PC-9 (cell line): Measurements from ENCODE around the gene AFAP1L1. TPM values are rescaled to one million over a fixed set of nuclear protein-coding genes. Genes with fewer than 3 reads are reported as not detected.

ENCODE experiments used
- BruUV-seq: library from RNA; stranded (reverse); fragments of 400-500 nt; replicated peaks from 2 replicates; lab custom pipeline; 2021; lab: Mats Ljungman, UMichigan
- CTCF ChIA-PET: fragments of 300-600 bp; sonication (Branson Sonifier 250); formaldehyde crosslinking; loops from one replicate; lab custom pipeline; 2022; ENCODE audit warnings: antibody characterized with exemption; lab: Charles Lee
- POLR2A ChIA-PET: fragments of 300-600 bp; sonication (Branson Sonifier 250); formaldehyde crosslinking; loops from one replicate; lab custom pipeline; 2022; ENCODE audit warnings: antibody characterized with exemption; ENCODE audit not compliant: unreplicated experiment; lab: Charles Lee
- DNase-seq, 2 experiments: peaks; one replicate each; pipeline versions ENCODE4 v3.0.0 to v3.0.0-alpha.2; 2015 to 2022; ENCODE audit warnings: mixed read lengths in 1 of 2
- H2AFZ ChIP-seq: fragments of 200-600 bp; sonication (generic); 2 replicates; pipeline ENCODE4 v1.8.1; 2017; ENCODE audit warnings: antibody characterized with exemption
- H3F3A ChIP-seq: fragments of 200-600 bp; sonication (generic); 2 replicates; pipeline ENCODE4 v1.8.1; 2017; ENCODE audit warnings: antibody characterized with exemption, mild to moderate bottlenecking, low read depth; ENCODE audit not compliant: insufficient read depth
- H3K27ac ChIP-seq: fragments of 200-600 bp; sonication (generic); 2 replicates; pipeline ENCODE4 v1.6.1; 2016; ENCODE audit warnings: mixed run types
- H3K27me3 ChIP-seq: fragments of 200-600 bp; sonication (generic); 2 replicates; pipeline ENCODE4 v1.6.1; 2016; ENCODE audit warnings: low read depth, mixed run types; ENCODE audit not compliant: insufficient read depth
- H3K36me3 ChIP-seq: fragments of 200-600 bp; sonication (generic); 2 replicates; pipeline ENCODE4 v1.6.1; 2016; ENCODE audit warnings: low read depth, mixed run types
- H3K4me1 ChIP-seq: fragments of 200-600 bp; sonication (generic); replicated peaks from 2 replicates; pipeline ENCODE4 v1.6.1; 2016; ENCODE audit warnings: mixed run types; ENCODE audit not compliant: insufficient read depth
- H3K4me2 ChIP-seq: fragments of 200-600 bp; sonication (generic); 2 replicates; pipeline ENCODE4 v1.6.1; 2017; ENCODE audit warnings: mixed run types
- H3K4me3 ChIP-seq: fragments of 200-600 bp; sonication (generic); 2 replicates; pipeline ENCODE4 v1.6.1; 2016; ENCODE audit warnings: mixed run types
- H3K79me2 ChIP-seq: fragments of 200-600 bp; sonication (generic); 2 replicates; pipeline ENCODE4 v1.6.1; 2017; ENCODE audit warnings: low read depth, mixed run types
- H3K9me2 ChIP-seq: fragments of 200-600 bp; sonication (generic); 2 replicates; pipeline ENCODE4 v1.8.1; 2017; ENCODE audit warnings: mild to moderate bottlenecking; ENCODE audit not compliant: insufficient read depth
- H3K9me3 ChIP-seq: fragments of 200-600 bp; sonication (generic); 2 replicates; pipeline ENCODE4 v1.8.1; 2016; ENCODE audit warnings: low read depth; ENCODE audit not compliant: insufficient read depth
- H4K20me1 ChIP-seq: fragments of 200-600 bp; sonication (generic); 2 replicates; pipeline ENCODE4 v1.8.1; 2017; ENCODE audit not compliant: insufficient read depth
- EZH2 ChIP-seq: fragments of 200-600 bp; sonication (generic); IDR thresholded peaks from 2 replicates; pipeline ENCODE4 v1.8.0; 2017; ENCODE audit warnings: antibody characterized with exemption, low read depth
- intact Hi-C: fragments of 100-400 bp; cut with micrococcal nuclease; formaldehyde crosslinking; loops from one replicate; pipeline ENCODE4 v1.10.0; 2022; ENCODE audit not compliant: unreplicated experiment
- total RNA-seq: library from RNA; stranded (reverse); gene quantifications from 2 replicates; pipeline ENCODE4 v1.2.3, GENCODE V29; 2021
- TF ChIP-seq, protein P1 (sequence below): fragments of 200-600 bp; sonication (generic); conservative IDR thresholded peaks from 2 replicates; pipeline ENCODE4 v1.6.1; 2017; ENCODE audit warnings: mixed run types, antibody characterized with exemption, mild to moderate bottlenecking, moderate library complexity

AFAP1L1 gene
- total RNA-seq, 1 experiment from 2014 or later: 9.6 TPM

DNA sequence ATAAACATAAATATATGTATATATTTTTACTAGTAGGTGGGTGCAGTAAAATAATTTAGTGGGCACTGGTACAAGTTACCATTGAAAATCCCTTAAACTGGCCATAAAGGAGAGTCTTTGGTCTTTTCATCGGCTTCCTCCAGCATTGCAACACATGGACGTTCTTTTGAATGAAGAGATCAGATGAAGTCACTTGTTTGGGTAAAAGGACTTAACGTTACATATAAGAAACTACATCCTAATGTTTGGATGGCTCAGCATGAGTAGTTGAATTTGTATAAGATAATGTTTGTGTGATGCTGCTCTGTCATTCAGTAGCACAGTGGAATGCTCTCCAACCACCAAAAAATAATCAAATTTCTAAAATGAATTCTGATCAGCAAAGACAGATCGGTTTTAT lies 31.6 kb downstream of the AFAP1L1 start:
- BruUV-seq: no TSS peak
- Histone ChIP-seq H3F3A (no peaks in the 10 kb centered on the region), H3K9me2 (no peaks in the 10 kb centered on the region), H3K36me3 (peaks cover 4% of the 10 kb centered on the region; the same call in 1 of the 2 replicates), H4K20me1 (no peaks in the 10 kb centered on the region), H3K9me3 (no peaks in the 10 kb centered on the region), H3K4me1 (no peaks in the 10 kb centered on the region), H3K27ac (no peak overlapping the region), H3K4me2 (no peak overlapping the region), H3K4me3 (no peak overlapping the region), H3K27me3 (no peaks in the 10 kb centered on the region), H2AFZ (no peak overlapping the region), H3K79me2 (no peaks in the 10 kb centered on the region)
- POLR2A ChIA-PET: no interaction called here
- no peak for TF ChIP-seq EZH2
- TF ChIP-seq, protein P1, sequence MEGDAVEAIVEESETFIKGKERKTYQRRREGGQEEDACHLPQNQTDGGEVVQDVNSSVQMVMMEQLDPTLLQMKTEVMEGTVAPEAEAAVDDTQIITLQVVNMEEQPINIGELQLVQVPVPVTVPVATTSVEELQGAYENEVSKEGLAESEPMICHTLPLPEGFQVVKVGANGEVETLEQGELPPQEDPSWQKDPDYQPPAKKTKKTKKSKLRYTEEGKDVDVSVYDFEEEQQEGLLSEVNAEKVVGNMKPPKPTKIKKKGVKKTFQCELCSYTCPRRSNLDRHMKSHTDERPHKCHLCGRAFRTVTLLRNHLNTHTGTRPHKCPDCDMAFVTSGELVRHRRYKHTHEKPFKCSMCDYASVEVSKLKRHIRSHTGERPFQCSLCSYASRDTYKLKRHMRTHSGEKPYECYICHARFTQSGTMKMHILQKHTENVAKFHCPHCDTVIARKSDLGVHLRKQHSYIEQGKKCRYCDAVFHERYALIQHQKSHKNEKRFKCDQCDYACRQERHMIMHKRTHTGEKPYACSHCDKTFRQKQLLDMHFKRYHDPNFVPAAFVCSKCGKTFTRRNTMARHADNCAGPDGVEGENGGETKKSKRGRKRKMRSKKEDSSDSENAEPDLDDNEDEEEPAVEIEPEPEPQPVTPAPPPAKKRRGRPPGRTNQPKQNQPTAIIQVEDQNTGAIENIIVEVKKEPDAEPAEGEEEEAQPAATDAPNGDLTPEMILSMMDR: no peak
- intact Hi-C loops: no loop called here
- CTCF ChIA-PET: no interaction called here
- DNase-seq: no peak

DNA sequence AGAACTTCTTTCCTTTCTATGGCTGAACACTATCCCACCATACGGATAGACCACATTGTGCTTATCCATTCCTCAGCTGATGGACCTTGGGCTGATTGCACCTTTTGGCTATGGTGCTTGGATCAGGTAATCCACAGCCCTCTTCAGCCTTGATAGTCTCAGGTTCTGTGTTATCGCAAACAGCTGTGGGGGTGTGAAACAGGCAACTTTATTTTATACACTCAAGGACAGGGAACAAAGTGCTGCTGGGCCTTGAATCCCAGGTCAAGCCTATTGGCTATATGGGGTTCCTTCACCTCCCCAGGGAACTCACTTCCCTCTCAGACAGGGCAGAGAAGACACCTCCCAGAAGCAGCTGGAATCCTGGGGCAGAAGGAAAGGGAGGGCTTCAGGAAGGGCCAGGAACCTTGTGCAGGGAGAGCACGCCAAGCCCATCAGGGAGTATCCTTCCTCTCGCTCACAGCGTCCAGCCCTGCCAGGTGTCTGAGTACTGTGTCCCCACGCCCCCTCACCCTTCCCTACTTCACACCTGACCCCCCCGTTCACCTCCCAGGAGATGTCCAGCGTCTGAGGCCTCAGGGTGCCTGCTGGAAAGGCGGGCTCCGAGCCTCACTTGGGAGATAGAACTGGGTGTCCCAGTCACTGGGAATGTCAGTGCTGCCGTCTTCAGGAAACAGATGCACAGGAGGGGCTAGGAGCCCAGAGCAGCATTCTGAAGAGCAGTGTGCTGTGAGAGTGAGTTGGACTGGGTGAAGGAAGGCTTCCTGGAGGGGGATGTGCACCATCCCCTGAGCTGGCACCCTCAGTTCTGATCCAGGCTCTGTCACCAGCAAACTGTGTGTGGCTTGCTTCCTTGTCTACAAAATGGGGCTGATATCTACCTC lies 32.8 kb downstream of the AFAP1L1 start:
- DNase-seq: no peak
- no peaks in the 10 kb centered on the region for H3K79me2 ChIP-seq
- no peaks in the 10 kb centered on the region for H3K4me1 ChIP-seq
- peaks cover 4% of the 10 kb centered on the region; the same call in 1 of the 2 replicates for H3K36me3 ChIP-seq
- intact Hi-C loops: no loop called here
- H3F3A ChIP-seq: no peaks in the 10 kb centered on the region
- POLR2A ChIA-PET: no interaction called here
- no peak overlapping the region for H3K4me2 ChIP-seq
- H3K27ac ChIP-seq: no peak overlapping the region
- CTCF ChIA-PET: no interaction called here
- H2AFZ ChIP-seq: no peak overlapping the region
- H4K20me1 ChIP-seq: no peaks in the 10 kb centered on the region
- no peak for TF ChIP-seq EZH2
- TF ChIP-seq, protein P1: no peak
- BruUV-seq: no TSS peak
- no peaks in the 10 kb centered on the region for H3K27me3 ChIP-seq
- H3K4me3 ChIP-seq: no peak overlapping the region
- no peaks in the 10 kb centered on the region for H3K9me2 ChIP-seq
- no peaks in the 10 kb centered on the region for H3K9me3 ChIP-seq

DNA sequence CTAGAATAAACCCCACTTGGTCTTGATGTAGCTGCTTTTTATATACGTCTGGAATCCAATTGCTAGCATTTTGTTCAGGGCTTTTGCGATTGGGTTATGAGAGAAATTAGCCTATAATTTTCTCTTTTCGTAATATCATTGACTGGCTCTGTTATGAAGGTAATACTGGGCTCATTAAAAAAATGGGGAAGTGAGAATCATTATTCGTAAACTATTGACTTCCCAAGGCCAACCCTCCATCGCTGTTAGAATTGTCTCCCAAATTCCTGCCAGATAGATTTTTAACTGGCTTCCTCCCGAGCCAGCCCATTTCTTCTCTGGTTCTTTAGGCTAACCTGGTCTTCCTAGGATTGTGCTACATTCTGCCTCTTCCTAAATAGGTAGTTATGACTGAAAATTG lies 37.7 kb downstream of the AFAP1L1 start:
- intact Hi-C loops: no loop called here
- 0 out of 2 replicates have a peak, but pooled peaks cover under 1% of the 10 kb centered on the region for H3F3A ChIP-seq
- H2AFZ ChIP-seq: no peak overlapping the region
- TF ChIP-seq, protein P1: no peak
- no peak for TF ChIP-seq EZH2
- no peaks in the 10 kb centered on the region for H3K27me3 ChIP-seq
- no peaks in the 10 kb centered on the region for H3K4me1 ChIP-seq
- no peak overlapping the region for H3K4me2 ChIP-seq
- ChIA-PET POLR2A (interaction anchor here (0.7 kb wide), 1 partner anchor 863 kb away, joined by 6 read pairs; no protein-coding TSS in a partner anchor), CTCF (interaction anchor here (0.7 kb wide), 1 partner anchor 70 kb away, joined by 7 read pairs; the partner anchor contains the start of gene IL17B)
- no peaks in the 10 kb centered on the region for H3K9me3 ChIP-seq
- H4K20me1 ChIP-seq: no peaks in the 10 kb centered on the region
- no peaks in the 10 kb centered on the region for H3K36me3 ChIP-seq
- no peak overlapping the region for H3K4me3 ChIP-seq
- no peak for DNase-seq
- no peaks in the 10 kb centered on the region for H3K9me2 ChIP-seq
- no peak overlapping the region for H3K27ac ChIP-seq
- BruUV-seq: no TSS peak
- no peaks in the 10 kb centered on the region for H3K79me2 ChIP-seq
